Stimulated activated CD8-positive, alpha-beta memory T cell treated with anti-CD3 and anti-CD28 coated beads, Interleukin-7, amount 100 ng/mL, for 24 hours (primary cell): ENCODE measurements around the gene MED28.

Experiments used
- DNase-seq: peaks from one replicate; pipeline ENCODE4 v3.0.0-alpha.2; 2020; ENCODE audit warnings: low read depth

The MED28 gene

DNA sequence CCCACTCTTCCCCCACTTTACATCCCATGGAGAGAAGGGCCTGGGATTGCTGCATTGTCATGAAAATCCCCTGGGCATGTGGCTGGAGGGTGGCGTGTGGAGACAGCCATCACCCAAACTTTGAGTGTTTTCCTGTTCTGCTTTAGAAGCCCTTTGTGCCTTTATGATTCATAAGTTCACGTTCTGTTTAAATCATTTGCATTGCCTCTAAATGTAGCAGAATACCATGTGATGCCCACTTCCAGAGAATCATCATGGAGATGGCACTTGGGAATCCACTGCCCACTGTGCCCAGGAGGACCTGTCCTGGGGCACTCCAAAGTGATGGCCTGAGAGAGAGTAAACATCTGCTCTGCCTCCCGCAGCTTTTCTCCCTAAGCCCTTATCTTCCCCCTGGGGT, 52.8 kb downstream of the MED28 start:
- no peak for DNase-seq

DNA sequence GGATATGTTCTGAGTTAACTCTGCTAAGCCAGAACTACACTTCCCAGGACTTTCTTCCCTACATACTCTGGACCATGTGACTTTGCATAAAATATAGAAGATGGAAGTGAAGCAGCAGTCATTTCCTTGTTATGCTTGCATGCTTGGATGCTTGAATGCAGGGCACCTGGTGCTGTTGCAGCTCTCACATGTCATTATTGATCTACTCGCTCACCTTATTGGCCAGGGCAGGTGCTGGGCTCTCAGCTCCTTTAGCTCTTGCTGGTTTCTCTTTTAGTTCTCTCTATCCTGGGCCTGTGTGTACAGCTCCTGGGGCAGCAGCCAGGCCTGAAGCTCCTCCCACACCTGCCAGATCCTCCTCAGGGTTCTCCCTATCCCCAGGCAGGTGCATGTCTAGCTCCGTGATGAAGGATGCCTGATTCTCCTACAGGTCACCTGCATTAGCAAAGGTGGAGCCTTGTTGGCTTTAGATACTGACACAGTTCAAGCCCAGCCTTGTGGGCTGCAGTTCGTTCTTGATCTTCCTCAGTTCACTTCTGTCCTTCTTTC, 53.3 kb downstream of the MED28 start:
- DNase-seq, result no peak

DNA sequence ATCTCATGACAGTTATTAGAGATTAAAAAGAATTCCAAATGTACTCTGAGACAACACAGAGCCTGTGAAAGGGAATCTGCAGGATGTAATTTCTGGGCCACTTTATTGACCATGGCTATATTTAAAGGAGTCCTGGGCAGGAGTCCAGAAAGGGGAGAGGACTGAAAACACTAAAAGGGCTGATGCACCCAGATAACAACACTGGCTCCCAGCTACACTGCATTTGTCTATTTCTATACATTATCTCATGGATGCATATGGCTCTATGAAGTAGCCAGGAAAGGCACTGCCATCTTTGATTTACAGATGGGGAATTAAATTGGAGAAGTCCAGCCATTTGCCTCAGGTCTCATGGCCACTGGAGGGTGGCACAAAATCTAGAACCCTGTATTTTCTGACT, 56.0 kb downstream of the MED28 start:
- no peak for DNase-seq

DNA sequence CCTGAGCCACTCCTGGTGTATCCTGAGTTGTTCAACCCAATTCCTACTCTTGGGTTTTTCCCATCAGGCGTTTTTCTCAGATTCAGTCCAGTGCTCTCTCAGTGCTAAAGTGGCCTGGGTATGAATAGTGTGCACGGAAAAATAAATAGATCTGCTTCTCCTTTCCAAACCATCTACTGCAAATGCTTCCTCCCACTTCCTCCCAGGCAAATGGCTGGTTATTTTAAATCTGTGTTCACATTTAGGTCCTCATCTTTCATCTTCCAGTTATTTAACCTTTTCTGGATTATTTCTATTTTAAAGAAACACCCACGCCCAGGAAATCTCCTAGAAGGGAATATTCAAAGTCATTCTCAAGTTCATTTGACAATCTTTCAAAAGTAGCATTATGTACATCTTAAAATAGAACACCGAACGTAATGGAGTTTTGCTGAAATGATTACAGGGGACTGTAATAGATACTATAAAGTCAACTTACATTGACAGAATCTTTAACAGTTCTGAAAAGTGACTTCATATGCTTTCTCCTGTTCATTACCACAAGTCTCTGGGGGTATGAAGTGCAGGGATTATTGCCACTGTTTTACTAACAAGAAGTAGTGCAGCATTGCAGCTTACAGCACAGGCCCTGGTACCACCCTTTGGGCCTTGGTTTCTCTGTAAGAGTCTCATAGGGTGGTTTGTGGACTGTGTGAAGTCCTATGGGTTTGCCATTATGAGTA, 66.3 kb downstream of the MED28 start:
- DNase-seq, result no peak

DNA sequence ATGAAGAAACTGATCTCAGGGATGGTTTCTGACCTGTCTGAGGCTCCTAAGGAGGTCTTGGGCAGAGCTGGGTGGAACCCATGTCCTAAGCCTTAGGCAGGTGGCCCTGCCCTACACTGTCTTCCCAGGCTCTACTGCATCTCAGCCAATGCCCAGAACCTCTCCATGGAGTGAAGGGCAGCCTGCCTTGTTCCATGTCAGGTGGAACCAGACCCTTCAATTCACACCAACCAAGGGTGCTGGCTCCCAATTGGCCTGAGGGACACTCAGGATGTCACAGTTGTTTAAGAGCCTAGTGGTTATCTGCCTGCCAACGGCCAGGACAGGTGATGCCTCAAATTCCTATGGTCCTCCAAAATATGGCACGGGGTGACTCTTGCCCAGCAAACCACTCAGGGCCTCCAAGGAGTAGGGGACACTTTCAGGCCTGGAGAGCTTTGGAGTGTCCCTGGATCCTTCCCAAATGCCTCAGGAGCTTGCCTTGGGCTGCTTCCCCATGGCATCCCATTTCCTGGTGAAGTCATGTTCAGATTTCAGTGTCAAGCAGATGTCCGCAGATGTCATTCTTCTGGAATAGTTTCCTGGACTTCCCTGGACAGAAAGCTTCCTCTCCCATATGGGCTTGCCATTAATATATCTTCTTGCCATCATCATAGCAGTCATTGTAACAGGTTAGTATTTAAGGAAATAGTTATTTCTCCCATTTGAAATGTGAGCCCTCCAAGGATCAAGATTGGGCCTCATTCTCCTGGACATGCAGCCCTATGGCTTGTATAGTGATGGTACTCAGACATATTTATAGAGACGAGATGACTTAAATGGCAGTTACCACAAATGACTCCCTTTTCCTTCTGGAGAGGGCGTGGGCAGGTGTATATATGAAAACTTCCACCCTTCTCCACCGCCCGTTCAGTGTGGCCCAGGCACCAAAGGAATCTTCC, 67.1 kb downstream of the MED28 start:
- DNase-seq, result no peak

DNA sequence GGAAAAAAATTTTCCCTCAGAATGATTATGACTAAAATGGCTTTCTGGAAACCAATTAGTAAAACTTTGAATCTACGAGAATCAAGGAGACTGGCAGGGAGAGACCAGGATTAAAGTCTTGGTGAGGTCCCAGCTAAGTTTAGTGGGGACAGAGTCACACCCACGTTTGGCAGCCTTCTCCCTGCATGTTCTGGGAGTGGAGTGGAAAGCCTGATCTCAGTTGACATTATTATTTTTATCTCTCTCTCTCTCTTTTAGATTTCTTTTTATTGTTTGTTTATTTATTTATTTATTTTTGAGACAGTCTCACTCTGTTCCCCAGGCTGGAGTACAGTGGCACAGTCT, 67.8 kb downstream of the MED28 start:
- no peak for DNase-seq
